GM19397 (cell line): ENCODE measurements around the gene SNX24.
"Not testable (repeated sequence)": the region's sequence is repeated elsewhere in the genome, so short reads cannot be mapped to it uniquely, and the experiment has no call there.

Source experiments
- ATAC-seq: cut with Tn5 transposase; IDR thresholded peaks from one replicate; pipeline ENCODE4 v1.9.1; 2021; ENCODE audit warnings: mild to moderate bottlenecking, moderate library complexity; ENCODE audit not compliant: unreplicated experiment

The SNX24 gene

DNA sequence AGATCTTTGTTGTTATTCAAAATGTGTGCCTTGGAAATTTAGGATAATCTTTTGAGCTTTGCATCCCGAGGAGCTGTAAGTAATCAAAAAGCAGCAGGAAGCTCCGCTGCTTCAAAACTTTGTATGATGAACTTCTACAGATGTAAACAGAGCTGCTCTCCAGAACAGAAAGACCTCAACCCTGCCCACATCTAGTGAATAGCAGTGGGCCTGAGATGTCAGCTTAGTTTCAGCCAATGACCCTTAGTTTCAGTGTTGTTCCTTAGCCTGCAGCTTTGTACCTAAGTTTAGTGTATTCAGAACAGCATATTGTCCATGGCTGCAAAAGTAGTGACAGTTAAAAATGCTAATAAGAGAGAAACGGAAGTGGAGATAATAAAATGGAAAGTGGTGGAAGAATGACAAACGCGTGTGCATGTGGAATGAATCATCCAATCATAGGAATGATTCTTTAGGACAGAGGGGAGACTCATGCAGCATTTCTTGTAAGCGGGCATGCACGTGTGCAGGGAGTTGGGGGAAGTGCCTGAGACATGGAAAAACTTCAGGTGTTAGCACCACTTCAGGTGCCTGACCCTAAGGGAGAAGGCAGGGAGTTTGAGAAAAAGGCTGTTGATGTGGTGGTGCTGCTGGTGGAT lies 24.9 kb downstream of the SNX24 start:
- ATAC-seq: no peak

DNA sequence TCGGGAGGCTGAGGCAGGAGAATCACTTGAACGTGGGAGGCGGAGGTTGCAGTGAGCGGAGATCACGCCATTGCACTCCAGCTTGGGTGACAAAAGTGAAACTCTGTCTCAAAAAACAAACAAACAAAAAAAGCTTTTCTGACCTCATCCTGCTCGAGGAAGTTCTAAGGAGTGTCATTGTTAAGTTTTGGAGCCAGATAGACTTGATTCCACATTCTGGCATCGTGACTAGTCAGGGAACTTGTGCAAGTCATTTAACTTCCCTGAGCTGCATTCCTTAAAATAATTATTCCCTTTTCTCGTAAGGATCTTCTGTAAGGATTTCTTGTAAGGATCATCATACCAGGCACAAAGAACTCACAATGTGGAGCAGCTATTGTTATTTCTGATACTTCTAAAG lies 26.2 kb downstream of the SNX24 start:
- no peak for ATAC-seq

DNA sequence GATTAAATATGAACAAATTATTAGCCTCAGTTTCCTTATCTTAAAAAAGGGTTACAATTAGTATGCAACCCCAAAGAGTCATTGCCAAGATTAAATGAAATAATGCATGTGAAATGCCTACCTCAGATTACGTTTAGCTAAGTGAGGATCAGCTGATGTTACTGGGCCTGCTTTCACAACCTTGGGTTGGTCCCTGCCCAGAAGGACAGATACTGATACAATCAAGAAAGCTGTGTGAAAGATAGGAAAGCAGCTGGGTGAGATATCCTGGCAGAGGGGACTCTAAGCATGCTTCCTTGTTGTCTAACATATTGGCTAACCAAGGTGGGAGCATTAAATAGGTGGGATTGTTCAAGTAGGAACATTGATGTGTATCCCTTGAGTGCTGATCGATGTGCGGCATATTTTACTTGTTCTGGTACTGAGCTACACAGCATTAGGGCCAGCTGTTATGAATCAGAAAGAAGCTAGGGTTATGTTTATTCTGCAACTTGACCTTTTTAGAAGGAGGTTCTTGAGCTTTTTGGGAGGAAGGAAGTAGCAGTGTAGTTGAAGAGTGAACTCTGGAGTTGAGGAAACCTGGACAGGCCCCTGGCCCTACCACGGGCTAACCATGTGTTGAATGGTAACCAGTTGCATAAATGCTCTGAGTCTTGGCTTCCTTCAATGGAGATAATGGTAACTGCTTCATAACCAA lies 28.9 kb downstream of the SNX24 start:
- ATAC-seq: no peak

DNA sequence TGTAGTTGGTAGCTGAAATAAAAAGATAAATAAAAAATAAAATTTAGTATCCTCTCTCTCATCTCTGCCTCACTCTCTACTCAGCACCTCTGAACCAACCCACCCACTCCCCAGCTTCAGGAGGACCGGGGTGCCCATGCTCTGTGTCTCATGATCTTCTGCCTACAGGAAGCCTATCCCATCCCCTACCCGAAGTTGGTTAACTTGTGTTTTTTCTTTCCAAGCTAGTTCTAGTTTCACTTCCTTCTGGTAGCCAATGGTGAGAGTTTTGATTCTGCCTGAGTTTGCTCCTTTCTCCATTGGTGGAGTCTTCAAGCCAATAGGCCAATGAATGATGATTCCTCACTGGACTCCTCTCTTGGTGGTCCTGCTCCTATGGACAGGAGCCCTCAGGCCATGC lies 32.1 kb downstream of the SNX24 start:
- no peak for ATAC-seq

DNA sequence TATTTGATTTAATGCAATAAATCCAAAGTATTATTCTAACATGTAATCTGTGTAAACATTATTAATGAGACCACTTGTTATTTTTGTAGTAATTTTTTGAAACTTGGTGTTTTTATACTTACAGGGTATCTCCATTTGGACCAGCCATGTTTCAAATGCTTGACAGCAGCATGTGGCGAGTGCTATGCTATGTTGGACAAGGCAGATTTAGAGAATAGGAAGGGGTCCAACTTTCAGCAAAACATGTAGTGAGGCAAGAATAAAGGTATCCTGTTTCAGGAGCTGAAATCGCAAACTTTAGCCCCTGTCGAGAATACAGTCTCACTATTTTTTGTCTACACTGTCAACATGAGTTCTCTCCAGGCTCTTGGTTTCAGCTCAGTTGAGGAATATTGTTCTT lies 33.7 kb downstream of the SNX24 start:
- no peak for ATAC-seq

DNA sequence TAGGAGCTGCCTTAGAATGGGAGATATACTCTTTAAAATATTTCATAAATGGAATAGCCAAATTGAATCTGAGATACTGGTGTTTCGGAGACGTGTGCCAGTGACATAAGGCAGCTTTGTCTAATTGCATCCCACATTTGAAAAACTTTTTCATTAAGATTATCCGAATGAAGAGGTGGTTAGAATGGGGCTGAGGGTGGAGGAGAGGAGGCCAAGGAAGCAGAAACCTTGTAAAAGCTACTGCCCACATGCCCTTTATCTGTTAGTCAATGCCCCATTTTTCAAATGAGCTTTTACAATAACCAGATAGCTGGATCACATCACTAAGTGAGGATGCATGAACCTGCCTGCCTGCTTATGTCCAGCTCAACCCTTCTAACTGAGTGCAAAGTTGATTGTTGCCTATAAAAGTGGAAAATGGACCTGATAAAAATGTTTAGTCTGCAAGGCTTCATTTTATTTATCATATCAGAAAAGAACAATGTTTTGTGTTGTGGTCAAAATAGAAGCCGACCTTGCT lies 34.8 kb downstream of the SNX24 start:
- ATAC-seq: no peak

DNA sequence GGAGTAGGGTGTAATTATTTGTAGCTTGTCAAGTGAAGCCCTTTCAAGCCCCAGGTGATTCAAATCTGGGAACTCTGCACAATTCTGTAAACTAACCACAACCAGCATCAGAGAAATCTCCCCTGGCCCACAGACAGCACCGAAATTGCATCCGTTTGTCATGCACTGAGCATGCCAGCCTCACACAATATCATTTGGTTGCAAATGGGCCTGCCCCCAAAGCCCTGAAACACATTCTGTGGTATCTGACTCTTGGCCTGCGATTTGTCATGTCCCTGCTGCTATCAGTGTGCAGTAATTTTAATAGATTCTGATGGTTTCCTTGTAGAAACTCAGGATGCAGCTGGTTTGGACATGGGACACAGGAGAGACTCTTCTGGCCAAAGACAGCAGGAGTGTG lies 35.3 kb downstream of the SNX24 start:
- peak; percentile 74 for ATAC-seq

DNA sequence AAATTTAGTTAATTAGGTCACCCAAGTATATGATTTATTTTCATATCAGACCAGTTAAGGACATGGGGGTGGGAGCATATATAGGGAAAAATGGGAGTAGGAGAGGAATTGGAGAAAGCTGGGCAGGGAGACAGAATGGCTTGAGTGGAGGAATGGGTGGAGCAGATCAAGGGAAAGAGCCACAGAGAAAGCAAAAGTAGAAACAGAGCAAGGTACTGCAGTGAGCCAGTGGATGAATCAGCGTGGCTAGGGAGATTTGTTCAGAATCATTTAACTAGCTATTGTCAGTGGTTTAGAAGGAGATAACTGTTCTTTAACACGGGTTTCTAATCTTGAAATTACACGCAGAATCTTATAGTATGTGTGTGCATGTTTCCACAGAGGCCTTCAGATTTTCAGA lies 37.4 kb downstream of the SNX24 start:
- no peak for ATAC-seq

DNA sequence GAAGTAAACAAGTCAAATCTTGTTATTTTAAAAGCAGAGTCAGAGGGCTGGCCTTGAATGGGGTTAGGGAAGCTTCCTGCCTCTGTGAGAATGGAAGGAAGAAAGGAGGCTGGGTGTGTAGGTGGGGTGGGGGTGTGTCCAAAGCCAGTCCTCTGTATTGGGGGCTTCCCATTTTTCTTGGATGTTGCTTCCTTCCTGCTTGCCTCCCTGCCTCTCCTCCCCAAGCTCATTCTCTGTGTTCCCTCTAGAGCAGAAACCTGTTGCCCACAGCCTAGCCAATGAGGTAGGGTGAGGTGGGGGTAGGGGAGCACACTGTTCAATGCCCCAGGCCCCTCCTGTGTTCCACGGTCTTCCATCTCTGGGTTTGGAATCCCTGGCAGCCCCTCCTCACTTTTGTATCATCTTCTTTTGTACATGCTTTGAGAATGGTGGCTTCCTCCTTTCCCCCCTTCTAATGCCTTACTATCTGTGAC lies 39.7 kb downstream of the SNX24 start:
- ATAC-seq: no peak

DNA sequence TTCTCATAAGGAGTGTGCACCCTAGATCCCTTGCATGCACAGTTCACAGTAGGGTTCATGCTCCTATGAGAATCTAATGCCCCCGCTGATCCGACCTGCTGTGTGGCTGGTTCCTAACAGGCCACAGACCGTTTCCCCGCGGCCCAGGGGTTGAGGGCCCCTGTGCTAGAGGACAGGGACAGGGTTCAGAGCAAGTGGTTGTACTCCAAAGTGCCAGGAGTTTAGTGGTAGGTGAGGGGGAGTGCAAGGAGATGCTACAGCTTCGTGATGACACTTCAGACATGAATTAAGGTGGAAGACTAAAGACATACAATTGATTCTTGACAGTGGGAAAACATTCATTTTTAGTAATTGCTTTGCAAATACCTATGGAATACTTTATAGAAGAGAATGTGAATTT lies 40.5 kb downstream of the SNX24 start:
- no peak for ATAC-seq

DNA sequence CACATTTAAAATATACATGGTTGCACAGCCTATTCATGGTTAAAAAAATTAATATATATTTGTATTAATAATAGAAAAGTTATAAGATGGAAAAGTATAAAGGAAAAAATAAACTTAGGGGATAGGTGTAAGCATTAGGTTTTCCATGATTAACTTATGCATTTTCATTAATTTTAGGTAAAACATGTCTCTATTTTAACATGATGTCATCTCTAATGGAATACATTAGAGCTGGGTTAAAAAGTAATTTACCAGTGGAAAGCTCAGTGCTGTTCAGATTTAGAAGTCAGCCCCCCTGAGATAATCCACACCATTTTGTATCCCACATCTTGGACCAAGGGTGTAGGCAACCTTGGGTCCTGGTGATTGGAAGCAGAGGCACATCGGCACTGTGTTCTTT lies 49.7 kb downstream of the SNX24 start:
- ATAC-seq: no peak

DNA sequence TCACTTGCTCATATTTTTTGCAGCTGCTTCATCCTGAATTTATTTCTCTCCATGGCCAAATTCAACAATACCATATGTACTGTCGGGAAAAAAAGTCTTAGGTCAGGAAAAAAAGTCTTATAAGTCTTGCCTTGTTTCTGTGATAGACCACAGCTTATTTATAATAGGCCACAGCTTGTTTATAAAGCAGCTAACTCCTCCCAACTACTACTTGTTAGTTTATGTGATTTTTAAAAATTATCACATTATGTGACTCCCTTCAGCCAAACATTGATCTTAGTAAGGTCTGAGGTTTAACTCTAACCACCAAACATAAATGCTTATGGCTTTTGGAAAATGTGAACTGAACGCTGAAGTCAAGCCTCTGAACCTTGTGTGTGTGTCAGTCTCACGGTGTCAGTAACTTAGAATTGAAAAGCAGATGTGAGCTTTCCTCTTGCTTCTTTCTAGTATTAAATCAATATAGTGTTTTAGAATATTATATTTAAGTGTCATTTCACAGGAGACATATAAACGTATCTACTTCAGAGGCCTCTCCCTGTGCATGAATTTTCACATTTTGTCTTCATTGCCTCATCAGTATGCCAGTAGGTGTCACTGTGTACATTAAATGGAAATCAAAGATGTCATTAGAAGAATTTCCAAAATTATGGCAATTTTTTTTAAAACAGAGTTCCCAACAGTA lies 51.3 kb downstream of the SNX24 start:
- ATAC-seq: no peak

DNA sequence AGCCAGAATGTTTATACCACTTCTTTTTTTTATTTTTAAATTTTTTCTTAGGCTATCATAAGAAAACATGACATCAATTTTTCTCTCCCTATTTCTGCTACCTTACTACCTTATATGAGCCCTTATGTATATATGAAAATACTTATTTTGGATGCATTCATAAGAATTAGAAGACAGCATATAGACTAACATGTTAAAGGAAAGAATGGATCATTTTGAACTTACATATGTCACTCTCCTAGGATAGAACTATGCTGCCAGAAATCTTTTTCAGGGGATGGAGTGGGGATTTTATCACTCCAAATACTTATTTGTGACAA lies 51.8 kb downstream of the SNX24 start:
- no peak for ATAC-seq

DNA sequence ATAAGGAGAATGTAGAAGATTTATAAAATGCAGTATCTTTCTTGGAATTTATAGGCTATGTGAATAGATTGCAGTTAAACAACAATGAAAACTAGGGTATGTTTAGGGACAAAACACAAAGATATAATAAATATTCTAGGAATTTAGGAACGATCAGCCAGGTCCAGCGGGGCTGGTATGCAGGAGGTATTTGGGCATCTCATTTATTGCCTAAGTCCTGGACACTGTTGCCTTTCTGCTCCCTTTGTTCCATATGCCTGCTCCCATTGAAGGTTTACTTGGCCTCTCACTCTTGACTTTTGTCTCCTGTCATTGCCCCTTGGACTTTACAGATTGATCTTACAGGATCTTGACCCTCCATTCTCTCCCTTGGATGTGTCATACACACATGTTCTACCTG lies 55.9 kb downstream of the SNX24 start:
- no peak for ATAC-seq

DNA sequence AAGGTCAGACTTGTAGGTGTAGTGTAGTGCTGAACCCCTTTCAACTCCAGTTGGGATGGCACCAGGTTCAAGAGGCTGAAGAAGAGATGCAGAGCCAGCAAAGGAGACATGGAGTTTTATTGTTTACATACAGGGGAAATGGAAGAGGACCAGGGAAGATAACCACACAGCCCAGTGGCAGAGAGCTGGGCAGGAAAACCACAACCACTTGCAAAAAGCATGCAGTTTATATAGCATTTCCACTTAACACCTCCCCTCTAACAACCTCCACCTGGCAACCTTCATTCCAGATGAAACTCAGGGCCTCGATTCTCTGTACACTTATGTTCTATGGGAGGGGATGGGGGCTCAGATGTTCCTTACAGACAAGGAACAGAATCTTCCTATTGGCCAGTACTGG lies 56.9 kb downstream of the SNX24 start:
- ATAC-seq: no peak

DNA sequence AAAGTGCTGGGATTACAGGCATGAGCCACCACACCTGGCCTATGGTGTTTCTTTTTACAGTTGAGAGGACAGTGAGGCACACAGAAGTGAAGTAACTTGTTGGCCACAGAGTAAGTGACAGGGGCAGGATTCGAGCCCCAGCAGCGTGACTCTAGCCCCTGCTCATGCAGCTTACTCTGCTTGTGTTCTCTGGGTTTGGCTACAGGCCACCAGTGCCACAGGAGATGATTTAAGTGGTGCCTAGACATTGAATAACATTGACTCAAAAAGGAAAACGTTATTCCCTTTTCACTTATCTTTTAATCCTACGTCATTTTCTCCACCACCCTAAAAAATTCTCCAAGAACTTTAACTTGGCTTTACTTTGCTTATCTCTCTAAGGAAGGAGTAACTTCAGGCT lies 61.4 kb downstream of the SNX24 start:
- ATAC-seq: no peak

DNA sequence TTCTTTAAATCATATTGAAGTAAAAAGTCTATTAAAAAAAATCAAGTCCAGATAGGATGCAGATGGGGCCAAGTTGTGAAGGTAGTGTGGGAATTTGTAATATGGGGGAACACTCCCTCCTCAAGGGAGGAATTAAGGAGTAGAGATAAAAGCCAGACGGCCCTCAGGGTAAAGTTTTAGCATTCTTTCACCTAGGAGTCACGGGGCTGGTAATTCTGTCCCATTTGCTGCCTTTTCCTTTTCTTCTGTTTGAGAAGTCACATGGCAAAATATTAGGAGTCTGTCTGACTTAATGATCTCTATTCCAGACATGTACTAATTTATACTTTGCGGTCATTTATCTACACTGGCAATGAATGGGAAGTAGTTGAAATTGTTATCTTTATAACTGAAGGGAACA lies 61.9 kb downstream of the SNX24 start:
- ATAC-seq: no peak

DNA sequence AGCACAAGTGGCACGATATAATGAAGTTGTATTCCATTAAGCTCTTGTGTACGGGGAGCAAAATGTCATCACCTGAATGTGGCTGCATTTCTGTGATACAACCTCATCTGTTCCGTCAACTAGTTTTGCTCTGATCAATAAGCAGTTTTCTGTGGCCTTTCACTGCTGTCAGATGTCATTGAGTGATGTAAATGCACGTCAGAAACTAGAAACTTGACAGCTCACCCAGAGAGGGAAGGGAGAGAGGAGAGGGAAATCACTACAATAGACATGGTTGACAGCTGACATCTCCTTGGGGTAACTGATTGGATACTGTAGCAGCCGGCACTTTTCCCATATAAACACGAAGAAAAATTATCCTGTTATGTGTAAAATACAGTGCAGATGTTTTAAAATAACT lies 62.7 kb downstream of the SNX24 start:
- no peak for ATAC-seq

DNA sequence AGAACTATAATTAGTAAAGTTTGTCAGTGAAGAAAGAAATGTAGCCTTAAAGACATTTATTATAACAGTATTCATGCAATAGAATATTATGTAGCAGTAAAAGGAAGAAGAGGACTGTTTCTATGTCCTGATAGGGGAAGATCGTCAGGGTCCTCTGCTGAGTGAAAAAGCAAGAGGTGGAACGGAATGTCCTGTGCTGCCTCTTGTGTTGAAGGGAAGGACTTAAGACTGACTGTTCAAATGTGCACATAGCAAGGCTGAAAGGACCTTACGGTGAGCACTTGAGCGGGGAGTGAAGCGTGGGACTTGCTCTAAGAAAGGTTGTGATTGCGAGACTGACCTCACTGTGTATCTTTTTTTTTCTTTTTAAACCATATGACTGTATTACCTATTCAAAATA lies 63.2 kb downstream of the SNX24 start:
- ATAC-seq: no peak

DNA sequence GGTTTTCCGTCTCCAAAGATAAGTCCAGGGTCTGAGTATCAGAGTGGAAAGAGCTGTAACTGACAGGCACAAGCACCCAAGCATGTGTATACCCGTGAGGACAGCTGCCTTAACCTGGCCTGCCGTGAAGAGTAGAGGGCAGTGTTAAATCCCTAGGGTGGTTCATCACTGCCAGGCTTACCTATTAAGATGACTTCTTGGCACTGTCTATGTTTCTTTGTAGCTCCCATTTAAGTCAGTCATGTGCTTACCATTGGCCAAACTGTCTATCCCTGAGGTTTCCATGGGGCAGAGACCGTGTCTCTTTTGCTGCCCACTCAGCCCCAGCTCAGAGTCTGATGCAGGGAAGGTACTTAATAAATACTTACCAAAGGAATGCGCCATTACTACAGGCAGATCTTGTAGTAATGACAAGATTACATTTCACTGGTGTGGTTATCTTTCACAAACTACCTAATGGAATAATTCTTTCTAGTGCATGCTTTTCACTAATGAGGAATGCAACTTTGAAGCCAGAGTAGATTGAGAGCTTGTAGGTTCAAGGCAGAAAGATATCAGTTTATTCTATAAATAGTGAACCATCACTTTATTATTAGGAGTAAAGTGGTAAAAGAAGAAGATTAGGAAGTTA lies 64.2 kb downstream of the SNX24 start:
- no peak for ATAC-seq

DNA sequence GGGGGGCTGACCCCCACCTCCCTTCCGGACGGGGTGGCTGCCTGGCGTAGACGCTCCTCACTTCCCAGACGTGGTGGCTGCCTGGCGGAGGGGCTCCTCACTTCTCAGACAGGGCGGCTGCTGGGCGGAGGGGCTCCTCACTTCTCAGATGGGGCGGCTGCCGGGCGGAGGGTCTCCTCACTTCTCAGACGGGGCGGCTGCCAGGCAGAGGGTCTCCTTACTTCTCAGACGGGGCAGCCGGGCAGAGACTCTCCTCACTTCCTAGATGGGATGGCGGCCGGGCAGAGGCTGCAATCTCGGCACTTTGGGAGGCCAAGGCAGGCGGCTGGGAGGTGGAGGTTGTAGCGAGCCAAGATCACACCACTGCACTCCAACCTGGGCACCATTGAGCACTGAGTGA lies 68.0 kb downstream of the SNX24 start:
- ATAC-seq: not testable (repeated sequence)
